Measurements from ENCODE around the gene ELL.

DNA sequence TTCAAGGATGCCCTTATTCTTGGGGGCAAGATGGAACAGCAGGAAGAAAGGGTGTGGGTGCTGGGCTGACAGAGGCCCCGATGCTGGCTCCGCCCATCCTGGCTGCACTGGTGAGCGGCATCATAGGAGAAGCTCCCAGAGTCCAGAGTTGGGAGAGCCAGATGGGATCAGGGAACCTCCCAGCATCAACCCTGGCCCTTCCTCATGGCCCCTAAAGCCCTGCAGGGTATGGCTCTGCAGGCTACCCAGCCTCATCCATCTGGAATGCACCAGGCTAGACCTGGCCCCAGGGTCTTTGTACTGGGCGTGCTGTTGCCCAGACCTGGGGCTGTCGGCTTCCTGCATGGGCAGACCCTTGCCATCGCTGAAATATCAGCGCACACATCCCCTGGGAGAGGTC lies 7.9 kb upstream of the ELL start:
- TF ChIP-seq POLR2AphosphoS5 (IDR thresholded peaks at IDR 0.05; ENCODE audit: insufficient read depth in 1 of 2, low read depth in 1 of 2) (no peak), CTCF (IDR thresholded peaks at IDR 0.05) (no peak)
